Mucosa of descending colon (tissue), 3 donors: ENCODE measurements around the gene ALAD. TPM values are rescaled to one million over a fixed set of nuclear protein-coding genes. Genes with fewer than 3 reads are reported as not detected.

ENCODE experiments used
- ATAC-seq: fragments of 200-7000 bp; cut with Tn5 transposase; one replicate; pipeline ENCODE4 v1.9.1; 2020; ENCODE audit warnings: mild to moderate bottlenecking, moderate library complexity
- DNase-seq, 3 donors: peaks; one replicate each; pipeline ENCODE4 v3.0.0-alpha.2; 2020
- H3K36me3 ChIP-seq: fragments of 200-600 bp; one replicate; pipeline ENCODE4 v1.8.0; 2021; ENCODE audit warnings: low read depth, mild to moderate bottlenecking
- H3K4me1 ChIP-seq: fragments of 200-600 bp; one replicate; pipeline ENCODE4 v1.8.0; 2021; ENCODE audit warnings: low read depth, mild to moderate bottlenecking
- H3K4me3 ChIP-seq: fragments of 200-600 bp; one replicate; pipeline ENCODE4 v1.8.0; 2021; ENCODE audit warnings: mild to moderate bottlenecking
- H3K9me3 ChIP-seq: fragments of 200-600 bp; one replicate; pipeline ENCODE4 v1.8.0; 2021; ENCODE audit warnings: mild to moderate bottlenecking
- CTCF ChIP-seq: fragments of 200-600 bp; IDR thresholded peaks from one replicate; pipeline ENCODE4 v1.8.0; 2022; ENCODE audit warnings: antibody characterized with exemption, mild to moderate bottlenecking
- intact Hi-C, 2 donors: fragments of 100-400 bp; cut with DNase I in 1 of 2; cut with micrococcal nuclease in 1 of 2; formaldehyde crosslinking; loops; one replicate each; pipeline versions ENCODE4 v1.11.0 to v1.11.1; 2022; cut with DNase I, micrococcal nuclease
- total RNA-seq, 3 donors: library from RNA; stranded (reverse); fragmentation: NEBNext Ultra II Directional in 2 of 3; extraction: Animal tissue kit (Norgen Biotek cat#: 25700) in 2 of 3; gene quantifications; one replicate each; pipeline versions ENCODE4 v1.2.1 to v1.2.4, GENCODE V29; 2021 to 2023
- donor health status: DM: no; HTN: no; CAD: no; lungs with moderate emphysema.
- donor health status: DM: no; HTN: no; CAD: no.
- donor health status: DM: no; HTN: yes; CAD: no.

ALAD gene
- total RNA-seq, 3 donors from 2014 or later: 51.2 to 82.4 (median 56.3) TPM

- Histone ChIP-seq H3K36me3 (no peaks in the 10 kb centered on the region), H3K9me3 (no peaks in the 10 kb centered on the region), H3K4me3 (no peak overlapping the region), H3K4me1 (no peaks in the 10 kb centered on the region)
- TF ChIP-seq CTCF: no peak
- intact Hi-C loops: no loop called here
- DNase-seq (no peak), ATAC-seq (no peak)
Measured at GRCh38 chr9:113361304-113362018, 39.6 kb downstream of the ALAD start.

DNA sequence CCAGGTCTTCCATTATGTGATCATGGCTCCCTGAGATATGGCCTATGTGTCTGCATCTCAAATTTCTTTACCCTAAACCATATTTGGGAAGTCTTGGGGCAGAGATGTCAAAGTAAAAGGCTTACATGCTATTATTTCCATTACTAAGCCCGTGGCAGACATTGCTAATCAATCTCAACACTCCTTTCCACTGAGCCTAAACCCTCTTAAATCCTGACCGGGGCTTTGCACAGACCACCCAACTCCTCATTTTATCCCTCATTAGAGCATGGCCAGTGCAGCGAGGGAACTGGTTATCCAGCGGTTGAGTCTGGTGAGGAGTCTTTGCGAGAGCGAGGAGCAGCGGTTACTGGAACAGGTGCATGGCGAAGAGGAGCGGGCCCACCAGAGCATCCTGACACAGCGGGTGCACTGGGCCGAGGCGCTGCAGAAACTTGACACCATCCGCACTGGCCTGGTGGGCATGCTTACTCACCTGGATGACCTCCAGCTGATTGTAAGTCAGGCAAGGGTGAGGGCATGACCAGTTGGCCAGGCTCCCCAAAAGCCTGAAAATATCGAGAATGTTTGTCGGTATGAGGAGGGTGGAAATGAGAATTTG lies 40.7 kb downstream of the ALAD start:
- no peaks in the 10 kb centered on the region for H3K9me3 ChIP-seq
- ATAC-seq: no peak
- no peak for DNase-seq
- intact Hi-C loops: no loop called here
- no peak for TF ChIP-seq CTCF
- H3K4me1 ChIP-seq: no peaks in the 10 kb centered on the region
- no peak overlapping the region for H3K4me3 ChIP-seq
- no peaks in the 10 kb centered on the region for H3K36me3 ChIP-seq

DNA sequence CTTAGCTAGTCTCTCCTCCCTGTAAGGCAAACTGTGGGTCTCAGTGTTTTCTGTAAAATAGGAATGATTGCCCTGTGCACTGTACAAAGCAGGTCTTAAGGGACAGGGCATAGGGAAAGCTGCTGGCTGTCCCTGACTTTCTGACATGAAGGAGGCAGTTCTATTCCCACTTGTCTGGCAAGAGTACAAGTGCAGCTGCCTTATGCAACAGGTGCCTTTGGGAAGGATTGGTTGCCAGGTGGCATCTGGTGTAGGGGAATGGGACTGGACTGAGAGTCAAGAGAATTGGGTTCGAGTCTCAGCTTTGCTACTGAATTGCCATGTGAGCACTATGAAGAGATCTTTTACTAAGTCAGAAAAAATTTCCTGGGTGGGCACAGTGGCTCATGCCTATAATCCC lies 41.7 kb downstream of the ALAD start:
- ATAC-seq (no peak), DNase-seq (no peak)
- TF ChIP-seq CTCF: no peak
- intact Hi-C loops: no loop called here
- Histone ChIP-seq H3K9me3 (no peaks in the 10 kb centered on the region), H3K36me3 (no peaks in the 10 kb centered on the region), H3K4me1 (no peaks in the 10 kb centered on the region), H3K4me3 (no peak overlapping the region)

- DNase-seq: no peak
- no peaks in the 10 kb centered on the region for H3K36me3 ChIP-seq
- H3K4me1 ChIP-seq: no peaks in the 10 kb centered on the region
- ATAC-seq: no peak
- TF ChIP-seq CTCF: no peak
- no peak overlapping the region for H3K4me3 ChIP-seq
- intact Hi-C loops: no loop called here
- H3K9me3 ChIP-seq: no peaks in the 10 kb centered on the region
Measured at GRCh38 chr9:113356686-113357292, 44.3 kb downstream of the ALAD start.

DNA sequence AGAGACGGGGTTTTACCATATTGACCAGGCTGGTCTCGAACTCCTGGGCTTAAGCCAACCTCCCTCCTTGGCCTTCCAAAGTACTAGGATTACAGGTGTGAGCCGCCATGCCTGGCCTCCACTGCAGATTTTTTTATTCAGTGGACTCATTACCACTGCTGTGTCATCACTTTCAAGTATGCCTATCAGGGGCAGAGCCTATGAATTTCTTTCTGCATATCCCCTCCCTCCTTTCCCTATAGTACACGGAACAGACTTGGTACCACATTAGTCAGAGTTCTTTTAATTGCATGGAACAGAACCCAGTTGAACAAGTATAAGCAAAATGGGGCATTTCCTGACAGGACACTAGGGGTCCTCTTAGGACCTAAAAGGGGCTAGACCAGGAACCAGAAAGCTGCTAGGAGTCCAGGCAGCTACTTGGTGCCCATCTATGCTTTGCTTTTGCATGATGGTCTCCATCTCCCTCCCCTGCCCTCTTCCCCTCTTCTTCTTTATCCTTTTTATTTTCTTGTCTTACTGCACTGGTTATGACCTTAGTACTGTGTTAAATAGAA lies 46.0 kb downstream of the ALAD start:
- intact Hi-C loops: no loop called here
- H3K9me3 ChIP-seq: no peaks in the 10 kb centered on the region
- peaks cover 2% of the 10 kb centered on the region for H3K4me1 ChIP-seq
- no peak for ATAC-seq
- H3K36me3 ChIP-seq: no peaks in the 10 kb centered on the region
- DNase-seq: no peak
- no peak overlapping the region for H3K4me3 ChIP-seq
- TF ChIP-seq CTCF: no peak
